Measurements from ENCODE around the gene URGCP.
"Not testable (repeated sequence)": the region's sequence is repeated elsewhere in the genome, so short reads cannot be mapped to it uniquely, and the experiment has no call there.

The URGCP gene

DNA sequence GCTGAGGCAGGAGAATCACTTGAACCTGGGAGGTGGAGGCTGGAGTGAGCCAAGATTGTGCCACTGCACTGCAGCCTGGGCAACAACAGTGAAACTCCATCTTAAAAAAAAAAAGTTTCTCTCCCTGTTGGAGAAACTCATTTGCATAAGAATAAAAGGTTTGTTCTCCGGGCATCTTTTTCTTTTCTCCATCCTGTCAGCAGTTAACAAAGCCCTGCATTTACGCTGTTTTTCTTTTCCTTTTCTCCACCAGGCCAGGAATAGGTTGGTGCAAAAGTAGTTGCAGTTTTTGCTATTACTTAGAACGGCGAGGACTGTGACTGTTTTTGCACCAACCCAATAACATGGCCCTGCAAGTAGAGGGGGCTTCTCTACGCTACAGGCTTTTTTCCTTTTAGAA, 9.5 kb upstream of the URGCP start:
- in situ Hi-C loops (cut with MboI; ENCODE audit: low sequenced_read_pairs): no loop called here

DNA sequence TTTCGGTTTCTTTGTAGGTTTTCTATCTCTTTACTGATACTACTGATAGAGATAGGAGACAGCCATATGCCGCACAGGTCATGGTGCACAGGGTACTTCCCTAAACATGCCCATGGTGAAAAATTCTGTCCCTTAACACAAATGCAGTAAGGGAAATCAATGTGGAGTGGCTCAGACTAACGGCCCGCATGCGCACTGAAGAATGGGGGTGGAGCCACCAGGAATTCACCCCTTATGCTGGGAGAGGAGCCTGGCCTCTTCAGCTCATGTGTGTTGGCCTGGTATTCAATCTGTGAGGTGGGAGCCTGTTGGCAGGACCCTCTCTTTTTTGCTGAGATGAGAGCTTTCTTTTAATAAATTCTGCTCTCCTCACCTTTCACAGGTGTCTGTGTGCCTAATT, 8.4 kb upstream of the URGCP start:
- in situ Hi-C loops (cut with MboI; ENCODE audit: low sequenced_read_pairs): no loop called here

DNA sequence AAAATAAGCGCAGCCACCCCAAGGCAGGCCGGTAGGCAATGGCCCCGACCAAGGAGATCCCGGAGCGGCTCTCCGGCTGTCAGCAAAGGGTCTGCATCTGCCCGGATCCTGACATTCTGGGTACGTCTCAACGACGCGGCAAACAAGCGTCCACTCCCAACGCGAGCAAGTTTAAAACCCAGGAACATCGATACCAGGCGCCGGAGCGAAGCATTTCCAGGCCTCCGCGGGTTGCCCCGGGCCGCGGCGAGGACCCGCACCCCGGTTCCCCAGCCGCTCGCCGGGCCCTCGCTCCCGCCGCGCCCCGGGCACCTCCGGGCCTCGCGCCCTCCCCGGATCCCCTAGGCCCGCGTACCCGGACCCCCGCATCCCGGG, 453 bp downstream of the URGCP start:
- in situ Hi-C loops (cut with MboI; ENCODE audit: low sequenced_read_pairs): no loop called here

DNA sequence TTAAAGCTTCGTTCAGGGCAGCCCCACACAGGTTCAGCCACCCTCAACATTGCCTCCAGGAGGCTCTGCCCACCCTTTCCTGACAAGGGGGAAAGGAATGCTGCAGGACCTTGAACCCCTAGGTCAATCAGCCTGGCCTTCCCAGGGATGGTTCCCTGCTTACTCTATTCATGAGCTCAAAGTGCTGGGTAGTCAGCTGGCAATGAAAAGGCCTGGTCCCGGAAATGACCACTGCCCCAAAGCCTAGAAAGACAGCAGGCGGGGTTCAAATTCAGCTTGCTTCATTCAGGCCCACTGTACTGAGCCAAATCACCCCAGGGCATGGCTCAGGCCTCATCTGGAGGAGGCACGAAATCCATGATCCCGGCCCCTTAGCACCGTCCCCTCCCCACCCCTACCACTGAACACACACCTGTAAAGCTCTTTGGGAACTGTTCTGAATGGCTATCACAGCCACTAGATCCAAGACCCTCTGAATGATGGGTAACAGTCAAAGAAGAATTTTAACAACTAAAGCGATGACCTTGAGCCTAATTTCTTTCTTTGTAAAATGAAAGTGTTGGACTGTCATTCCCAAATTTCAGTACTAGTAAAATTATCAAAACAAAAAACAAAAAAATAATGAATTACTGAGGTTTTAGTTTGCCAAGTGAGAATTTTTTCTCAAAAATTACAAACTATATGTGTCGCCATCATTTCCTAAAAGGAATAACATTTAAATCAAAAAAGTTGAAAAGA, 1.0 kb downstream of the URGCP start:
- in situ Hi-C loops (cut with MboI; ENCODE audit: low sequenced_read_pairs): no loop called here

DNA sequence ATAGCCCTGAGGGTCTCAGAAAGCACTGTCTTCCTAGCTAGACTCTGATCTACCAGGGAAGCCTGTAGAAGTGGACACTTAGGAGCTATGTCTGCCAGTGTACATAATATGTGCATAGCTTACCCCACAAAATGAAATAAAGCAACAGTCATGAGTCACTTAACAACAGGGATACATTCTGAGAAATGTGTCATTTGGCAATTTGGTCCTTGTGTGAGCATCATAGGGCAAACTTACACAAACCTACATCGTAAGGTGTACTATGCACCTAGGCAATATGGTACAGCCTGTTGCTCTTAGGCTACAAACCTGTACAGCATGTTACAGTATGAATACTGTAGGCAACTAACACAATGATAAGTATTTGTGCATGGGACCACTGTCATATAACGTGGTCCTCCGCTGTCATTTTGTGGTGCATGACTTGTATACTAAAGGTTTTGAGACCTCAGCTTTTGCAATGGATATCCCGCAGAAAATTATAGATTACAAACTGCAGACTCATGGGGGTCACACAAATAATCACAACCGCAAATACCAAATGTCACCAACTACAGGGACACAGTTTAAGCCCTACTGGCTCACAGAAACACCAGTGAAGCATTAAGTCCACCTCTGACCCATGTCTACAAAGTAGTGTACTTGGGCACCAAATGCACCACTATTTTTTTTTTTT, 1.7 kb downstream of the URGCP start:
- in situ Hi-C loops (cut with MboI; ENCODE audit: low sequenced_read_pairs): no loop called here

DNA sequence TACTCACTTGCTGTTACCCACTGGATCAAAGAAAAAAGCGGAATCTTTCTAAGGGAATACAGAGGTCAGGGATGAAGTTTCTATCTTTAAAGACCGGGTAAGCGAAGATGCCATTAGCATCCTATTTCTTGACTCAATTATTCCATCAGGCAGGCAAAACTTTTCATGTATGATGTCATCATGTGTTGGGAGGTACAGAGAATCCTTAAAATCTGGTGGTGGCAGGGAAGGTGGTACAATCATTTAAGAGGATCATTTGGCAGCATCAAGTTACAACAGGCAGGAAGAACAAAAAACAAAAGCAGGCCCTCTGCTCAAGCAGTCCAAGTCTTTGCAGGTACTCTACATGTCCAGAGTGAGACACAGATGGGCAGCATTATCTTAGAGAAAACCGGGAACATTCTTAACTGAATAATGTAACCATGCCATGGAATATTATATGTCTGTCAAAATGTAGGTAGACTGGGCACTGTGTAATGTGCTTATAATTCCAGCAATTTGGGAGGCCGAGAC, 3.8 kb downstream of the URGCP start:
- in situ Hi-C loops (cut with MboI; ENCODE audit: low sequenced_read_pairs): no loop called here

DNA sequence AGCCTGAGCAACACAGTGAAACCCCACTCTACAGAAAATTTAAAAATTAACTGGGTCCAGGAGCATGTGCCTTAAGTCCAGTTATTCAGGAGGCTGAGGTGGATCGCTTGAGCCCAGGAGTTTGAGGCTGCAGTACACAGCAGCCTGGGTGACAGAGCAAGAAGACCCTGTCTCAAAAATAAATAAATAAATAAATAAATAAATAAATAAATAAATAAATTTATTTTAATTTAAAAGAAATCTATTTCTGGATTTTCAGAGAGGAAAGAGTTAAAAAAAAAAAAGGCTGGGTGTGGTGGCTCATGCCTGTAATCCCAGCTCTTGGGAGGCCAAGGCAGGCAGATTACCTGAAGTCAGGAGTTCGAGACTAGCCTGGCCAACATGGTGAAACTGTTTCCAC, 7.8 kb downstream of the URGCP start:
- in situ Hi-C loops (cut with MboI; ENCODE audit: low sequenced_read_pairs): not testable (repeated sequence)

DNA sequence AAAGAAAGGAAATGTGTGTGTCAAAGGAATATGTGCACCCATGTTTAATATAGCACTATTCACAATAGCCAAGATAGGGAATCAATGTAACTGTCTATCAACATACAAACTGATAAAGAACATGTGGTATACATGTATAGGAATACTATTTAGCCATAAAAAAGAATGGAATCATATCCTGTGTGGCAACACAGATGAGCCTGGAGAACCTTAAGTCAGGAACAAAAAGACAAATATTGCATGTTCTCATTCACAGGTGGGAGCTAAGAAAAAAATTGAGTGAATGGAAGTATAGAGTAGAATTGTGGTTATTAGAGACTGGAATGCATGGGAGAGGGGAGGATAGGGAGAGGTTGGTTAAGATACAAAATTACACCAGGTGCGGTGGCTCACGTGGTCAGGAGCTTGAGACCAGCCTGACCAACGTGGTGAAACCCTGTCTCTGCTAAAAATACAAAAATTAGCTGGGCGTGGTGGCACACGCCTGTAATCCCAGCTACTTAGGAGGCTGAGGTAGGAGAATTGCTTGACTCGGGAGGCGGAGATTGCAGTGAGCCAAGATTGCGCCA, 10.5 kb downstream of the URGCP start:
- in situ Hi-C loops (cut with MboI; ENCODE audit: low sequenced_read_pairs): no loop called here

DNA sequence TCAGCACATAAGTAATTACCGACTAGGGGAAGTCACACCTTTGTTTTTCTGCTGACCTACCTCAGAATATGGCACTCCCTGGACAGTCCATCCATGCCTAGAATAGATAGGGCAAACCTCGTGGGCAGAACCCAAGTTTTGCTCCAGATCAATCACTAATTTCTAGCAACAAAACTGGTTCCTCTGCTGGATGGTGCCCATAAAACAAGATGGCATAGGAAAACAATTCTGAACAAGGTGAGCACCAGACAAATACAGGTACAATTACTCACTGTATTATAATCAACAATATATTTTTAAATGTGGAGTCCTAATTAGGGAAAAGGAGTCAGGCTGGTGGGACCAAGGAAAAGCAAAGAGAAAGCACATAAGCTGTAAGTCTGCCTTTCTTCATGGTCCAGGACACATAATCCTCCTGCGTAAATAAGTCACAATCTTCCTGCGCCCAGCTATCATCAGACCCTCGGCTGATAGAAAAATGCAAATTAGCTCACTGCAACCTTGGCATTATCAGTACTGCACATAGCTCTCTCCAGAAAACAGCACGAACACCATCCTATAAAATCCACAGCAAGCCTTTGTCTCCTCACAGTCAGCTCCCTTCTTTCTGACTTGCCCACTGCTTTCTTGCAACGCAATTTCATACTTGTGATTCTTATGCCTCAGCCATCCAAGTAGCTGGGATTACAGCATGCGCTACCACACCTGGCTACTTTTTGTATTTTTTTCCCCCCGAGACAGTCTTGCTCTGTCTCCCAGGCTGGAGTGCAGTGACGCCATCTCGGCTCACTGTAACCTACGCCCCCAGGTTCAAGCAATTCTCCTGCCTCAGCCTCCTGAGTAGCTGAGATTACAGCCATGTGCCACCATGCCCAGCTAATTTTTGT, 15.1 kb downstream of the URGCP start:
- in situ Hi-C loops (cut with MboI; ENCODE audit: low sequenced_read_pairs): no loop called here

DNA sequence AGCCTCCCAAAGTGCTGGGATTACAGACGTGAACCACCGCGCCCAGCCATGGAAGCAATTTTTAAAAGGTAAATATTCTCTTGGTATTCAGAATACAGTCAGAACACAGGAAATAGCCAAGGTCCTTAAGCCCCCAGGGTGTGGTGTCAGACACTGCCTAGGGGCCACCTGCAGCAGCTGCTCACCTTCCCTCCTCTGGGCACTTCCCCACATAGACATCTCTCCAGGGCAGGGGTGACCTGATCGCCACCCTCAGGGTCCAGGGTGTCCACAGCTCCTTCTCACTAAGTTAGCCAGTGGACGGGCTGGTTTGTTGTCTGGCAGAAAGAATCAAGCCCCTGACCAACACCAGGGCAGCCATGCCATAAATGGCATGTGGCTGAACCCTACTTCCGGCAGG, 15.9 kb downstream of the URGCP start:
- in situ Hi-C loops (cut with MboI; ENCODE audit: low sequenced_read_pairs): no loop called here

DNA sequence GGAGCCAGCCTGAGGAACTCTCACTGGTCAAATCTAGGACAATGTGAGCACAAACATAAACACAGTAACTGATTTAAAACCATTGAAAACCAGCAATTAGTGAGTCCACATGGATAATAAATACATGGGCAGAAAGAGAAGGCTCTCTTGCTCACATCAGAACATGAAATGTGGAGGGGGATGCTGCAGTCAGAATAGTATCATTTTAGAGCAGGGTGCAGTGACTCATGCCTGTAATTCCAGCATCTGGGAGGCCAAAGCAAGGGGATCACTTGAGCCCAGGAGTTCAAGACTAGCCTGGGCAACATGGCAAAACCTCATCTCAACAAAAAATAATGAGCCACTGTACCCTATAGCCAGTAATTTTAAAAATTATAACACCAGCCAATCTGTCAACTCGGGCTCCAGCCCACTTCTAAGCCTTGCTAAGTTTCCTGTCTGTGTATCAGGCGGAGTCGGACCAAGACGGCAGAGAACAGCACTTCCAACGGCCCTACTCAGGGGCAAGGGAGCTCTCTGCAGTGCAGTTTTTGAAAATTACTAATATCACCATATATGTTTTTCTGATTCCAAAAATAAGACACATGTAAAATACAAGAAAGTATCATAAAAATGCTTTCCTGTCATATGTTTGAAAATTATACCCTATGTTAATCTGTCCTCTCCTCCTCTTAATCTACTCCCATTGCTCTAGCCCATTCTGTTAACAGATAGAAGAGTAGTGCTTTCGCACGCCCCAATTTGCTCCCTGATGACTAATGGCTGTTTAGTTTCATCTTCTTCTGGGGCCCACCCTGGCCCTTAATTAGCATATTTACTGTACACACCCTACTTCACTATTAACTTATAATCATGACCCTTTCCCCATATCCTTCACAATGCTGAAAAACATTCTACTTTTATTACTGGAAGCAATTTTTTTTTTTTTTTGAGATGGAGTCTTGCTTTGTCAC, 17.1 kb downstream of the URGCP start:
- in situ Hi-C loops (cut with MboI; ENCODE audit: low sequenced_read_pairs): no loop called here

DNA sequence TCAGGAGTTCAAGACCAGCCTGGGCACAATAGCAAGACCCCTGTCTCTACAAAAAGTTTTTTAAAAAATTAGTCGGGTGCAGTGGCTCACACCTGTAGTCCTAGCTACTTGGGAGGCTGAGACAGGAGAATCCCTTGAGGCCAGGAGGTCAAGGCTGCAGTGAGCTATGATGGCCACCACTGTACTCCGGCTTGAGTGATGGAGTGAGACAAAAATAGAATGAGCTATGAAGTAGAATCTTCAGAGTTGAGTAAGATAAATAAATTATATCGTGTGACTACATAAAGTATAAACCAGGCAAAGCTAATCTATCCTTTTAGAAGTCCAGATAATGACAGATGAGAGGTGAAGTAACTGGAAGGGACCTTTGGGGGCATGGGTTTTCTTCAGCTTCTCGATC, 21.8 kb downstream of the URGCP start:
- in situ Hi-C loops (cut with MboI; ENCODE audit: low sequenced_read_pairs): no loop called here

DNA sequence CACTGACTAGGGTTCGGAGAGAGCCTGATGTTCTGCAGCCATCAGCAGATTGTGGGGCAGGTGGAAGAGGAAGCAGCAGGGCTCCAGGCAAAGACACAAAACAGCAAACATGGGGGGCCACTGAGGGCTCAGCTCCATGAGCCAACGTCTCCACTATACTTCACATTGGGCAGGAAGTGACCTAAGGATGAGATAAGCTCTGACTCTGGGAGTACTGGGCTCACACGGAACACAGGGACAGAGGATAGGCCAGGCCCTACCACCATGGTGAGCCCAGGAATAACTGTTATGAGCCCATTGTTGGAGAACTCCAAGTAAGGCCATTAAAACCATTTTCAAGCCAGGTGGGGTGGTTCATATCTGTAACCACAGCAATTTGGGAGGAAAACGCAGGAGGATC, 22.2 kb downstream of the URGCP start:
- in situ Hi-C loops (cut with MboI; ENCODE audit: low sequenced_read_pairs): no loop called here

DNA sequence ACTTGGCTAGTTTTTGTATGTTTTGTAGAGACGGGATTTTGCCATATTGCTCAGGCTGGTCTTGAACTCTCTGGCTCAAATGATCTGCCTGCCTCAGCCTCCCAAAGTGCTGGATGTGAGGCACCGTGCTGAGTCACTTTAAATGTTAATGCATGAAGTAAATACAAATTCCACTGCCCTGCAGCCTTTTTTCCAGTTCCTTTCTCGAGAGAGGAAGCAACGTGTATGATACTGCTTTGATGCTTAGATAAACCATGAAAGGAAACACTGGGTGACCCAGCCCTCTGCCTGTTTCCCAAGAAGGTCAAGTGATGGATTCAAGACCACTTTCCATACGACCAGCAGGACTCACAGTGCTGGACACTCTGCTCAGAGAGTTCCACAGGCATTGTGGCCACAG, 25.8 kb downstream of the URGCP start:
- in situ Hi-C loops (cut with MboI; ENCODE audit: low sequenced_read_pairs): no loop called here

DNA sequence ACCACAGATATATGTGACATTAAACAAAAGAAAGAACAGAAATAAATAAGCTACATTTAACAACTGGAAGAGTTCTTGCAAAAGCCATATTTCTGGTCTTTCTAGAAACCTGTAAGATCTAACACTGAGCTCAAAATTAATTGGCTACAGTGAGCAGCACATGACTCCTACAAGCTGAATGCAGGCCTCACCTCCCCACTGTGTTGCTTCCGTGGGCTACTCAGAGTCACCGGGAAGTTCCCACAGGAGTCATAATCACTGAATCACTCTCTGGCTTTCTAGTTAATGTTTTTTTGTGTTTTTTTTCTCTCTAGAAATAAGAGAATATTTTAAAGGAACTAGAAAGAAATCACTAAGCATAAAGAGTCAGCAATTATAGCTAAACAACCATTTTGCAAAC, 26.9 kb downstream of the URGCP start:
- in situ Hi-C loops (cut with MboI; ENCODE audit: low sequenced_read_pairs): no loop called here

DNA sequence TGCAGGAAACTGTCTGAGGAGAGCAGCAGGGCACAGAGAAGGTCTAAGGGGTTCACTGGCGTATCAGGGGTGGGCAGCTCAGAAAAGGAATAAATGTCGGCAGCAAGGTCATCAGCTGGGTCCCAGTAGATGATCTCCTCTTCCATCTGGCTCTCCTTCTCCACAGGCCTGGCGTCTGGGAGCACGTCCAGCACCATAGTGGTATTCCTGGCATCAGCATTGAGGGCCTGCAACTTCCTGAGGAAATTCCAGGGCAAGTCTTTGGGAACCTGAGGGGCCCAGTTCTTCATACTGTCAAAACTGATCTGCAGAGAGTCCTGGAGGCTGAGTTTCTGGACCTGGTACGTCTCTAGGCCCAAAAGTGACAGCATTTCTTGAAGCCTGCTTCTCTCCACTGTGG, 27.5 kb downstream of the URGCP start:
- in situ Hi-C loops (cut with MboI; ENCODE audit: low sequenced_read_pairs): no loop called here

DNA sequence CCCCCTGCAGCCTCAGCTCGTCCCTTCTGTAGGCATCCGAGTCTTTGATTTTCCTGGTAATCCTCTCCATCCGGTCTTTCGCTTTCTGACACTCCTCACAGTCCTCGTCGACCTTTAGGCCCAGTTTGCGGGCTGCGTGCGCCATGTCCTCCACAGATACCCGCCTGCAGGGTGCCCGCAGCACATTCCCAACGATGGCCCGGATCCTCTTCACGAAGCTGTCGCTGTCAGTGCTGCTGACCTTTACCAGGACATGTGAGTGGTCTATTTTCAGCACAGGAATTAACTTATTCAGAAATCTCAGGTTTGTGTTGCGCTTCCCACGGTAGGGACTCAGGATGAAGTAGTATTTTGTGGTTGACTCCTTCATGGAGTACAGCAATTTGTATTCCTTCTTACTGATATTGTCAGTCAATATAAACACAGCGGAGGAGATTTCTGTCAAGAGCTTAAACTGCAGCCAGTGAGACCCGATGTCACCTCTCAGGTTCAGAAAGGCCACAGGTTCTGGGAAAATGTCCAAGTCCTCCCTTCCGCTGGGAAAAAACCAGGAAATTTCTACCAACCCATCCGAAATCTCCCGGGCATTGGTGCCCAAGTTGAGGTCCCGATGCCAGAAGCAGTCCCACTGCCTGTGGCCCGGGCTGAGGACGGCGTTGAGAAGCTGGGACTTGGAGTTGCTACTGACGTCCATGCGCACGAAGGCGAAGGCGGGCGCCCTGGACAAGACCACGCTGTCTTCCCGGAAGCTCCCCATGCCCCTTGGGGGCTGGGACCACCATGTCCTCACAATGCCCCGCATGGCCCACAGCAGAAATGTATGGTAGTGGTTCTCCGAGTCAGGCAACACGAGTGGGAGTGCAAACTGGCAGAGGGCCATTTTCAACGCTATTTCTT, 28.2 kb downstream of the URGCP start:
- in situ Hi-C loops (cut with MboI; ENCODE audit: low sequenced_read_pairs): no loop called here

DNA sequence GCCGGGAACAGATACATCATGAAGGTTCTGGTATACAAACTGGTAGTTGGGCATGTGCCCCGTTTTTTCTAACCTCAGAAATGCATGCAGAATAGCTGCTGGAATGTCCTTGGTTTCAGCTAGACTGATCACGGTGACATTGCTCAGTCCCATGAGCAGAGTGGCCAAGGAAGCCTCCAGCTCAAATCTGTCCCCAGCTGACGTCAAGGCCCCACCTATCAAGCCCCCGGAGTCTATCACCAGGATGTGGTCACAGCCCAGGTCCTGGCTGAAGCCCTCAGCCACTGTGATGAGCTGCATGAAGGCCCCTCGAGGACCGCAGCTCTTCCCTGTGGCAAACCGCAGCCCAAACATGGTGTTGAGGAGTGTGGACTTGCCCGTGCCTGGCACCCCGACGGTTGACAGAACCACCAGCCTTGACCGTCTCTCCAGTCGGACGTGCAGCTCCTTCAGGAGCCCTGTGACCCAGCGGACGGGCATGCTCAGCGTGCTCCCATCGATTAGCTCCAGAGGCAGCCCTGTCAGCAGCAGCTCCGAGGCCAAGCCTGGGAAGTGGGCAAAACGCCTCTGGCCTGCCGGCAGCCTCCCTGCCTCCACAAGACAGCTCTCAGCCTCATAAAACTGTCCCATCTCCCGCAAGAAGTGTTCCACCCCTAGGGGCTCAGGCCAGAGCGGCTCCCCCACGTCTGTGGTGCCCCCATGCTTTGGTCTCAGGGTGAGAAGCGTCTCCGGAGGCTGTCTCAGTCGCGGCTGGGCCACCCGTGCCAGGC, 29.2 kb downstream of the URGCP start:
- in situ Hi-C loops (cut with MboI; ENCODE audit: low sequenced_read_pairs): no loop called here
